ENCODE data around the gene SERPINE3. TPM values are rescaled to one million over a fixed set of nuclear protein-coding genes. Genes with fewer than 3 reads are reported as not detected.

Gene SERPINE3
- total RNA-seq, 1 experiment from 2014 or later, result 0.59 TPM

DNA sequence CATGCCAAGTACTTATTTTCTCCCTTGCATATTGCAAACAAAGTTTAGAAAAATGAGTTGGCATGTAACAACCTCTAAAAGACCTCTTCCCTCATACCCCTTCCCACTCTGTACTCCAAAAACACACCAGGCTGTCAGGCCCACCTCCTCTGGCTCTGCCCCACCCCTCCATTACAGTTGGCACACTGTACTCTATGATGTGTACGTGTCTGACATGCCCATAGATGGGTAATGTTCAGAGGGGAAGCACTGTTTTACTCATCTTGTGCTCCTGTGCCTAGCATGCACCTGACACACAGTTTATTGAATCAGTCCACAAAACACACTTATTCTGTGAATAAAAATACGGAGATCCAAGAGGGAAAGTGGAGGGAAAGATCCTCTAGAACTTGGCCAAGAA lies 45.6 kb downstream of the SERPINE3 start:
- no peak overlapping the region for H3K4me3 Mint-ChIP-seq
- ATAC-seq, result no peak

DNA sequence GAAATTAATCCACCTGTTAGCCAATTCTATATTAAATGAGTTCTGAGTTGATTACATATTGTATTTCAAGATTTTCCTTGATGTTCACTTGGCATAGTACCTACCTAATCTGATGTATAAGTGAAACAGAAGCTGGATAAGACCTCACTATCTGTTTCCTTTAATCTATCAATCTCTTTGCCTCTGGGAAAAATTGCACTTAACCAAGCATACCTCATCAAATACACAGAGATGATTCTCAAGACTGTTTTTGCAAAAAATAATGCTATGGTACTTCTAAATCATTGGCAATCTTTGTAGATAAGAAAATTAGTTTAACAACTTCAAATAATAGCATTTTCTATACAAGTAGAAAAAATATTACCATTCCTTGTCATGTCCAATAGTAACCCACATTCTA lies 55.2 kb downstream of the SERPINE3 start:
- ATAC-seq (no peak), DNase-seq (ENCODE audit: low spot score) (no peak)
- H3K27ac Mint-ChIP-seq, result no peak overlapping the region
- H3K4me1 Mint-ChIP-seq, result peaks cover 26% of the 10 kb centered on the region
- no peaks in the 10 kb centered on the region for H3K27me3 Mint-ChIP-seq (ENCODE audit: low read depth)
- ChIA-PET CTCF (no interaction called here), POLR2A (no interaction called here)
- TF ChIP-seq, protein P1, sequence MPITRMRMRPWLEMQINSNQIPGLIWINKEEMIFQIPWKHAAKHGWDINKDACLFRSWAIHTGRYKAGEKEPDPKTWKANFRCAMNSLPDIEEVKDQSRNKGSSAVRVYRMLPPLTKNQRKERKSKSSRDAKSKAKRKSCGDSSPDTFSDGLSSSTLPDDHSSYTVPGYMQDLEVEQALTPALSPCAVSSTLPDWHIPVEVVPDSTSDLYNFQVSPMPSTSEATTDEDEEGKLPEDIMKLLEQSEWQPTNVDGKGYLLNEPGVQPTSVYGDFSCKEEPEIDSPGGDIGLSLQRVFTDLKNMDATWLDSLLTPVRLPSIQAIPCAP (CRISPR knock-in tag; IDR thresholded peaks at IDR 0.05), result no peak
- TF ChIP-seq NFE2L1 (CRISPR knock-in tag; IDR thresholded peaks at IDR 0.05), result no peak
- TF ChIP-seq ZNF263 (CRISPR knock-in tag; IDR thresholded peaks at IDR 0.05; ENCODE audit: low read depth), result no peak
- no peak for TF ChIP-seq SMAD3 (CRISPR knock-in tag; IDR thresholded peaks at IDR 0.05; ENCODE audit: borderline replicate concordance)
- no peak for TF ChIP-seq NFYB (CRISPR knock-in tag; conservative IDR thresholded peaks at IDR 0.05; ENCODE audit: low read depth)
- TF ChIP-seq MYBL2 (CRISPR knock-in tag; IDR thresholded peaks at IDR 0.05), result no peak
- TF ChIP-seq FOXP1 (CRISPR knock-in tag; IDR thresholded peaks at IDR 0.05; ENCODE audit: borderline replicate concordance), result no peak
- TF ChIP-seq KAT7 (CRISPR knock-in tag; IDR thresholded peaks at IDR 0.05; ENCODE audit: borderline replicate concordance), result no peak
- no peak for TF ChIP-seq ZNF219 (CRISPR knock-in tag; IDR thresholded peaks at IDR 0.05; ENCODE audit: borderline replicate concordance)
- TF ChIP-seq ZNF232 (CRISPR knock-in tag; IDR thresholded peaks at IDR 0.05), result no peak
- no peak for TF ChIP-seq TP53 (CRISPR knock-in tag; IDR thresholded peaks at IDR 0.05)
- TF ChIP-seq, protein P2, sequence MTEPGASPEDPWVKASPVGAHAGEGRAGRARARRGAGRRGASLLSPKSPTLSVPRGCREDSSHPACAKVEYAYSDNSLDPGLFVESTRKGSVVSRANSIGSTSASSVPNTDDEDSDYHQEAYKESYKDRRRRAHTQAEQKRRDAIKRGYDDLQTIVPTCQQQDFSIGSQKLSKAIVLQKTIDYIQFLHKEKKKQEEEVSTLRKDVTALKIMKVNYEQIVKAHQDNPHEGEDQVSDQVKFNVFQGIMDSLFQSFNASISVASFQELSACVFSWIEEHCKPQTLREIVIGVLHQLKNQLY (CRISPR knock-in tag; IDR thresholded peaks at IDR 0.05), result no peak
- no peak for TF ChIP-seq FOXK1 (CRISPR knock-in tag; IDR thresholded peaks at IDR 0.05)
- H3K4me3 Mint-ChIP-seq, result no peak overlapping the region
- H3K9me3 Mint-ChIP-seq, result no peaks in the 10 kb centered on the region
- no peaks in the 10 kb centered on the region for H3K36me3 Mint-ChIP-seq

More for the DNA sequence above, 45.6 kb downstream of the SERPINE3 start:
- Mint-ChIP-seq H3K9me3 (no peaks in the 10 kb centered on the region), H3K4me1 (no peaks in the 10 kb centered on the region), H3K27me3 (ENCODE audit: low read depth) (no peaks in the 10 kb centered on the region), H3K36me3 (peaks cover 15% of the 10 kb centered on the region), H3K27ac (no peak overlapping the region)
- CTCF ChIA-PET, result no interaction called here
- DNase-seq (ENCODE audit: low spot score), result no peak
- POLR2A ChIA-PET, result no interaction called here
- no peak for TF ChIP-seq TEAD4 (CRISPR knock-in tag; IDR thresholded peaks at IDR 0.05)
- TF ChIP-seq, protein P1 (CRISPR knock-in tag; IDR thresholded peaks at IDR 0.05), result no peak

DNA sequence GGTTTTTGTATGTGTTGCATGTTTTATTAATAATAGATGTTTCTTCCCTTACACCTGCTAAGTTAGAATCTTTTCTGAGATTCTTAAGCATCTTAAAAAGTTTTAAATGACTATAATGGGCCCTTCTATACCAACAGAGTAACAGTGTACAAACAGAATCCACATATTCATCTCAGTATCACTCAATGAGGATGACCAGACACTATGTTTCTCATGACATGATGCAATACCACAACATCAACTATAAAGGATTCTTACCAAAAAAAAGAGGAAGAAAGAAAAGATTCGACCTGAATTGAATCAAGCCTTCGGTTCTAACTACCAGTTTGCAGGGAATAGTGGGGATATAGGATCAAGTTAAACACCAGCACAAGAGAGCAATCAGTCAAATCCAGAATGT lies 56.9 kb downstream of the SERPINE3 start:
- H3K4me1 Mint-ChIP-seq, result peaks cover 31% of the 10 kb centered on the region
- ChIA-PET CTCF (no interaction called here), POLR2A (no interaction called here)
- H3K27ac Mint-ChIP-seq, result peak overlapping the region; percentile 25
- no peaks in the 10 kb centered on the region for H3K27me3 Mint-ChIP-seq (ENCODE audit: low read depth)
- no peaks in the 10 kb centered on the region for H3K9me3 Mint-ChIP-seq
- ATAC-seq (no peak), DNase-seq (ENCODE audit: low spot score) (no peak)
- H3K36me3 Mint-ChIP-seq, result no peaks in the 10 kb centered on the region
- H3K4me3 Mint-ChIP-seq, result no peak overlapping the region
- TF ChIP-seq EMX1 (CRISPR knock-in tag; IDR thresholded peaks at IDR 0.05), result no peak
- TF ChIP-seq FOXP1 (CRISPR knock-in tag; IDR thresholded peaks at IDR 0.05; ENCODE audit: borderline replicate concordance), result no peak
- TF ChIP-seq SMAD4 (CRISPR knock-in tag; IDR thresholded peaks at IDR 0.05), result no peak
- TF ChIP-seq, protein P3, sequence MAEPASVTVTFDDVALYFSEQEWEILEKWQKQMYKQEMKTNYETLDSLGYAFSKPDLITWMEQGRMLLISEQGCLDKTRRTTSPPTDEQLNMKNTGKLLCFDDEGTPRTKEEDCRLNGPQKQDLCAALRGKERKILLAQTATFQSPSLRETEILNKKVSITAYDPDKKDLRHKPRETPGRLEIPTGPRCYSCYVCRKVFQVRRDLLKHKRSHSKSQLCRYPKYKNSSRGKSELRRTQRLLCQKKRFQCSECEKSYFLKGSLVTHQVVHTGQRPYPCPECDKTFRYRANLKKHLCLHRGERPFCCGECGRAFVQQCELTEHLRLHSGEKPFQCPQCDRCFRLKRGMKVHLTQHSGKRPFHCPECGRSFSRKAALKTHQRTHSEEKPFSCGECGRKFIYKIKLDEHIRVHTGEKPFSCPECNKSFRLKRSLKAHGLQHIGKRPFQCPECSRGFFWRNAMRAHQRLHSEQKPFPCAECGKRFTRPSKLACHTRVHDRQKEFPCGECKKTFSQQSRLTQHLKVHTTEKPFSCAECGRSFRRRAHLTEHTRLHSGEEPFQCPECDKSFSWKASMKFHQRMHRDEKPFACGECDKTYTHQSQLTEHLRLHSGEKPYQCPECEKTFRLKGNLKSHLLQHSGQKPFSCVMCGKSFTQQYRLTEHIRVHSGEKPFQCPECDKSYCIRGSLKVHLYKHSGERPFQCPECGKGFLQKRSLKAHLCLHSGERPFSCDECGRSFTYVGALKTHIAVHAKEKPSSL (CRISPR knock-in tag; conservative IDR thresholded peaks at IDR 0.05), result no peak
- no peak for TF ChIP-seq TEAD4 (CRISPR knock-in tag; IDR thresholded peaks at IDR 0.05)
- TF ChIP-seq NR1H2 (CRISPR knock-in tag; IDR thresholded peaks at IDR 0.05), result no peak
- TF ChIP-seq, protein P4, sequence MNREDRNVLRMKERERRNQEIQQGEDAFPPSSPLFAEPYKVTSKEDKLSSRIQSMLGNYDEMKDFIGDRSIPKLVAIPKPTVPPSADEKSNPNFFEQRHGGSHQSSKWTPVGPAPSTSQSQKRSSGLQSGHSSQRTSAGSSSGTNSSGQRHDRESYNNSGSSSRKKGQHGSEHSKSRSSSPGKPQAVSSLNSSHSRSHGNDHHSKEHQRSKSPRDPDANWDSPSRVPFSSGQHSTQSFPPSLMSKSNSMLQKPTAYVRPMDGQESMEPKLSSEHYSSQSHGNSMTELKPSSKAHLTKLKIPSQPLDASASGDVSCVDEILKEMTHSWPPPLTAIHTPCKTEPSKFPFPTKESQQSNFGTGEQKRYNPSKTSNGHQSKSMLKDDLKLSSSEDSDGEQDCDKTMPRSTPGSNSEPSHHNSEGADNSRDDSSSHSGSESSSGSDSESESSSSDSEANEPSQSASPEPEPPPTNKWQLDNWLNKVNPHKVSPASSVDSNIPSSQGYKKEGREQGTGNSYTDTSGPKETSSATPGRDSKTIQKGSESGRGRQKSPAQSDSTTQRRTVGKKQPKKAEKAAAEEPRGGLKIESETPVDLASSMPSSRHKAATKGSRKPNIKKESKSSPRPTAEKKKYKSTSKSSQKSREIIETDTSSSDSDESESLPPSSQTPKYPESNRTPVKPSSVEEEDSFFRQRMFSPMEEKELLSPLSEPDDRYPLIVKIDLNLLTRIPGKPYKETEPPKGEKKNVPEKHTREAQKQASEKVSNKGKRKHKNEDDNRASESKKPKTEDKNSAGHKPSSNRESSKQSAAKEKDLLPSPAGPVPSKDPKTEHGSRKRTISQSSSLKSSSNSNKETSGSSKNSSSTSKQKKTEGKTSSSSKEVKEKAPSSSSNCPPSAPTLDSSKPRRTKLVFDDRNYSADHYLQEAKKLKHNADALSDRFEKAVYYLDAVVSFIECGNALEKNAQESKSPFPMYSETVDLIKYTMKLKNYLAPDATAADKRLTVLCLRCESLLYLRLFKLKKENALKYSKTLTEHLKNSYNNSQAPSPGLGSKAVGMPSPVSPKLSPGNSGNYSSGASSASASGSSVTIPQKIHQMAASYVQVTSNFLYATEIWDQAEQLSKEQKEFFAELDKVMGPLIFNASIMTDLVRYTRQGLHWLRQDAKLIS (CRISPR knock-in tag; IDR thresholded peaks at IDR 0.05; ENCODE audit: borderline replicate concordance), result no peak
- TF ChIP-seq ZNF423 (CRISPR knock-in tag; IDR thresholded peaks at IDR 0.05), result no peak
- TF ChIP-seq GRHL2 (CRISPR knock-in tag; IDR thresholded peaks at IDR 0.05; ENCODE audit: insufficient replicate concordance, severe bottlenecking), result no peak
- TF ChIP-seq ZNF121 (CRISPR knock-in tag; IDR thresholded peaks at IDR 0.05), result no peak
- TF ChIP-seq, protein P5, sequence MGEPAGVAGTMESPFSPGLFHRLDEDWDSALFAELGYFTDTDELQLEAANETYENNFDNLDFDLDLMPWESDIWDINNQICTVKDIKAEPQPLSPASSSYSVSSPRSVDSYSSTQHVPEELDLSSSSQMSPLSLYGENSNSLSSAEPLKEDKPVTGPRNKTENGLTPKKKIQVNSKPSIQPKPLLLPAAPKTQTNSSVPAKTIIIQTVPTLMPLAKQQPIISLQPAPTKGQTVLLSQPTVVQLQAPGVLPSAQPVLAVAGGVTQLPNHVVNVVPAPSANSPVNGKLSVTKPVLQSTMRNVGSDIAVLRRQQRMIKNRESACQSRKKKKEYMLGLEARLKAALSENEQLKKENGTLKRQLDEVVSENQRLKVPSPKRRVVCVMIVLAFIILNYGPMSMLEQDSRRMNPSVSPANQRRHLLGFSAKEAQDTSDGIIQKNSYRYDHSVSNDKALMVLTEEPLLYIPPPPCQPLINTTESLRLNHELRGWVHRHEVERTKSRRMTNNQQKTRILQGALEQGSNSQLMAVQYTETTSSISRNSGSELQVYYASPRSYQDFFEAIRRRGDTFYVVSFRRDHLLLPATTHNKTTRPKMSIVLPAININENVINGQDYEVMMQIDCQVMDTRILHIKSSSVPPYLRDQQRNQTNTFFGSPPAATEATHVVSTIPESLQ (CRISPR knock-in tag; IDR thresholded peaks at IDR 0.05), result no peak
- no peak for TF ChIP-seq HMGA2 (CRISPR knock-in tag; IDR thresholded peaks at IDR 0.05)

Measured in WTC11 (cell line).